Hematopoietic multipotent progenitor cell treated with erythropoietin and hydrocortisone succinate and interleukin-3 and kit ligand, for 4 days (in vitro differentiated cells): ENCODE results near the gene TMEM238.
A peak's percentile ranks its signal among the peaks of the same experiment; 100 is the strongest.

Experiments
- DNase-seq: peaks from one replicate; pipeline ENCODE4 v3.0.0-alpha.2; 2015

TMEM238 gene

DNA sequence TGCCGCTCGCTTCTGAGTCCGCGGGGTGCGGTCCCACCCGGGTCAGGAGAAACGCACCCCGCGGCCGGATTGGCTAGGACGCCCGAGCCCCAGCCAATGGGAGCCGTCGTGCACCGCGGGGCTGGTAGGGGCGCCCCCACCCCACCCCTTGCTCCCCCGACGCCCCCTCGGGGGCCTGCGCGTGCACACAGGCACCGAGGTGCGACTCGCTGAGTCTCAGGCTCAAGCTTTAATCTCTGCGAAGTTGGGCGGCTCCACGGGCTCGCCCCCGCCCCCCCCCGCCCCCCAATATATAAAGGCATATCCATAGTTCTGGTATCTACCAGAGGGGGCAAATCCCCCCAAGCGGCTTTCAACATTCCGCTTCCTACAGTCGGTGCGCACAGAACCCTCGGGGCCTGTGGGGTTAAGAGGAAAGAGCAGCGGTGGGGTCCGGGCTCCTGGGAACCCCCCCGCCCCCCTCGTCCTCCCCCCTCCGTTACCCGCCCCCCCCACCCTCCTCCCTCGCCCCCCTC, 29.3 kb downstream of the TMEM238 start, which contains the start of gene COX6B2:
Gene COX6B2 (minus strand): TSS at position 22 of the 515 bp plus-strand sequence. CDS start 198 bp downstream, outside the sequence.
- no peak for DNase-seq

DNA sequence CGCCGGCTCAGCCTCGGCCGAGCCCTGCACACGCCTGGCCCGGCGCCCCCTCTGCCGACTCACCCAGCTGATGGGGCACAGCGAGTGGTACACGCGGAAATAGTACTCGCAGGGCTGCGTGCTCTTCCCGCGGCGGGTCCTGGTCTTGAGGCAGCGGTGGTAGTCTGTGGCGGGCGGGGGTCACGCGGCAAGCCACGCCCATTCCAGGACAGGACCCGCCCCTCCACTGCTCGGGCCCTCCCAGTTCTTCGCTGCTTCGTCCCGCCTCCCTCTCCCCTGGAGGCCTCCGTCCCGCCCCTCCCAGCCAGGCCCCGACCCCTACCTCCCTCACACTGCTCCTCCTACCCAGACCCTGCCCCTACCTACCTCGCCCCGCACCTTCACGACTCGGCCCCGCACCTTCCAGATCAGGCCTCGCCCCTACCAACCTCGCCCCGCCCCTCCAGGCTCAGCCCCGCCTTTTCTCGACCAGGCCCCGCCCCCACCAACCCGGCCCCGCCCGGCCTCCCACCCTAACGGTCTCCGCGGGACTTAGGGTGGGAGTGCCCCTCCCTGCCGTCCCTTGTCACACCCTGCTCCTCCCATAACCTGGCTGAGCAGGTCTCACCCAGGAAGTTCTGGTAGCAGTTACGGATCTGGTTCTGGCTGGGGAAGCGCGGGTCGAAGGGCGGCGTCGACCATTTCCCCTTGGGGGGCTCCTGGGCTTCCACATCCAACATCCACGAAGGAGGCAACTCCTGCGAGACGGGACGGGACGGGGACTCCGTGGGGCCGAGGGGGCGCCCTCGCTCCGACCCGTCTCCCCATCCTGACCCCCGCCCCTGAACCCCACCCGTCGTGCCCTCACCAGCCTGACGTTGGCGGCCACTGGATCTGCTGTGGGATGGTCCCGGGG, 30.0 kb downstream of the TMEM238 start:
- DNase-seq: peak; percentile 68

DNA sequence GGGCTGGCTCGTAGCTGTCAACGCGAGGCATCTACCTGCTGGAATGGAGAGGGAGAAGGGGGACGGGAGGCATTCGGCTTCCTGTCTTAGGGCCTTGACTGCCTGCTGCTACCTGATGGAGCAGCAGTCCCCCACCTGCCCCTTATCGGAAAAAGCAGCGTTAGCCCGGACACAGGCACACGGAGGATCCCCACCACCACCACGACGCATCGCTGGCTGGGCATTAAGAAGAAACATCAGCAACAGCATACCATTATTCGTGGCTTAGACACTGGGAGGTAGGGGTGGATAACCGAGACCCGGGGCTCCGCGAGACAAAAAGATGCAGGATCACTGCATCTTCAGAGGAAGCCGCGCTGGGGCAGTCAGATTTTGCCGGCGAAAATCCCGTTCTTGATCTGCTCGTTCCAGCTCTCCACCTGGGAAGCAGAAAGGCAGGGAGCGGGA, 30.7 kb downstream of the TMEM238 start:
- DNase-seq: no peak

DNA sequence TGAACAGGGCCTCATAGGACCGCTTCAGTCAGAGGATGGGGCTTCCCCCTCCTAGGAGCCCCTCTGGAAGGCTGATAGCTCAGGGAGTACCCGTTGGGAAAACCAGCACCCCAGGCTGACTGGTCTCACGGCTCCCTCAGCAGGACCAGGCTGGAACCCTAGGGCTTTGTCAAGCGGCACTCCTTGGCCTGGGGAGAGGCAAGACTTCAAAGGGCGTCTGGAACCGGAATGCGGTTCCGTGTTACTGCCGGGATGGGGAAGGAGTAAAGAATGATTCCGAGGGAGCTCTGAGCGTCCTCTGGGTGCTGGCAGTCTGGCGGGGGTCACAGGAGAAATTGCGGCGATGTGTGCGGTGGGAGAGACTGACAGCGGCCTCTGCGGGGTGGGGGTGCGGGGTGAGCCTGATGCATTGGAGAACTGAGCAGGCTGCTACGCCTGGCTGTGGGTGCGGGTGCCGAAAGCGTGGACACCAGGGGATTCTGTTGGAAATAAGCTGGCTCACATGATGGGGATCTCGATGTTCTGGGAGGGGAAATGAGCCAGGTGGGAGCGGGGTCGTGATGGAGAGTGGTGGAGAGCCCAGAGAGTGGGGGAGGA, 31.4 kb downstream of the TMEM238 start:
- no peak for DNase-seq

GRCh38 chr19:55352040-55352439, 32.1 kb downstream of the TMEM238 start:
- DNase-seq: no peak

- no peak for DNase-seq
Observed at GRCh38 chr19:55350620-55351315, 33.3 kb downstream of the TMEM238 start.

- DNase-seq: no peak
Observed at GRCh38 chr19:55348317-55349034, 35.6 kb downstream of the TMEM238 start.

- no peak for DNase-seq
Observed at GRCh38 chr19:55347442-55348009, 36.6 kb downstream of the TMEM238 start.

DNA sequence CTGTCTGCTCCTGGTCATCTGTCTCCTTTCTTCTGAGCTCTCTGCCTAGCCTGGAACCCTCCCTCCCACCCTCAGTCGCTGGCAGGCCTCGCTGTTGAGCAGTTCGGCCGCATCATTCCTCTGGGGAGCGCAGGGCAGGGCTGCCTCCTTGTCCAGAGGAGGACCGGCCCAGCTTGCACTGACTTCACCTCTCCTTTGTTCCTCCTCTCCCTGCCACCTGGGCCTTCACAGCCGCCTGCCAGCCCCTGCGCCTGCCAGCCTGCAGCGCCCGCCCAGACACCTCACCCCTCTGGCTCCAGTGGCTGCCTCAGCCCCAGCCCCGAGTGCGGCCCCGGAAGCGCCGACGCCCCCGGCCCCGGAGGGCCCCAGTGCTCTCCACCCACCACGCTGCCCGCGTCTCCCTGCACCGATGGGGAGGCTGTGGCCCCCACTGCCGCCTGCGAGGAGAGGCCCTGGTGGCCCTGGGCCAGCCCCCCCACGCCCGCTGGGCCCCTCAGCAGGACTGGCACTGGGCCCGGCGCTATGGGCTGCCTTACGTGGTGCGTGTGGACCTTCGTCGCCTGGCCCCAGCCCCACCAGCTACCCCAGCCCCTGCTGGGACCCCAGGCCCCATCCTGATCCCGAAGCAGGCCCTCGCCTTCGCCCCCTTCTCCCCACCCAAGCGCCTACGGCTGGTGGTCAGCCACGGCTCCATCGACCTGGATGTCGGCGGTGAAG, 37.2 kb downstream of the TMEM238 start:
- DNase-seq: no peak

DNA sequence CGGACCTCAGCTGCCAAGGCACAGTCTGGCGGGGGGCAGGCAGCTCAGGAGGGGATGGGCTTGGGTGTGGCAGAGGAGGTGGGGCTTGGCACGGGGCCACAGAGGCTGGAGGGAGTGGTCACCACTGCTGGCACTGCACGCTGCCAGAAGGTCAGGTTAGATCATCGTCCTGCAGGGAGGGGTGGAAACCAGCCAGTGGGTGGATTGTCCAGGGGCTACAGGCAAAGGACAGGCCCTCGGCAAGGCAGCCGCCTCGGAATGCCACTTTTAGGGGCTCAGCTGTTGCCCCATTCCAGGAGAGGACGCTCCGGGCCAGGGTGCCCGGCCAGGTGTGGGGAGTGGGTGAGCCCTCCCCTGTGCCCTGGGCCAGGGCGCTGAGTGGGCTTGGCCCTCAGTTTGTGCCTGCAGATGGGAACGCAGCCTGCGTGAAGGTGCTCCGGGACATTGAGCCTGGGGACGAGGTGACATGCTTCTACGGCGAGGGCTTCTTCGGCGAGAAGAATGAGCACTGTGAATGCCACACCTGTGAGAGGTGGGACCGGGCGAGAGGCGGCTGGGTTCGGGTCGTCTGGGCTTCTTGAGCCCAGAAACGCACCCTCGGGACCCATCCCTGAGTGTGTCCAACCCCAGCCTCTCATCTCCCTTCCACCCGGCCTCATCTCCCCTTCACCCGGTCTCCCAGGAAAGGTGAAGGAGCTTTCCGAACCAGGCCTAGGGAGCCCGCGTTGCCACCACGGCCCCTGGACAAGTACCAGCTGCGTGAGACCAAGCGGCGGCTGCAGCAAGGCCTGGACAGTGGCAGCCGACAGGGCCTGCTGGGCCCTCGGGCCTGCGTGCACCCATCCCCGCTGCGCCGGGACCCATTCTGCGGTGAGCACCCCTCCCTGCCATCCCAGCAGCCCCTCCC, 38.0 kb downstream of the TMEM238 start:
- DNase-seq: peak; percentile 71

- DNase-seq: no peak
Observed at GRCh38 chr19:55345101-55345817, 38.8 kb downstream of the TMEM238 start.

DNA sequence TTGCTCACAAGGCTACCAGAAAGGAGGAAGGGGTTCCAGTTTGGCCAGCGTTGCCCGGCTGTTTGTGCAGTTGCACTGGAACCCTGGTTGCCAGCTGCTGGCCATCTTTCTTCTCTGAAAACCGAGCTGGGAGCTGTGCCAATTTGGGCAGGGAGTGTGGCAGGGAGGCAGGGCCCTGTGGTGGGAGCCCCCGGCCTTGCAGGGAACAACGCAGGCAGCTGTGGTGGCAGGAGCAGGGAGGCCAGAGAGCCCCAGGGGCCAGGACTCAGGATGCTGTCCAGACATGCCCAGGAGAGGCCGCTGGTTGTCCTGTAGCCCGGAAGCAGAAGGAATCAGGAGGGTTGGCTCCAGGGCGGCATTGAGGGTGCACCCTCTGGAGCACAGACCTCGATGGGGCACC, 39.6 kb downstream of the TMEM238 start:
- peak; percentile 50 for DNase-seq

GRCh38 chr19:55341595-55342531, 42.2 kb downstream of the TMEM238 start:
- DNase-seq: no peak

DNA sequence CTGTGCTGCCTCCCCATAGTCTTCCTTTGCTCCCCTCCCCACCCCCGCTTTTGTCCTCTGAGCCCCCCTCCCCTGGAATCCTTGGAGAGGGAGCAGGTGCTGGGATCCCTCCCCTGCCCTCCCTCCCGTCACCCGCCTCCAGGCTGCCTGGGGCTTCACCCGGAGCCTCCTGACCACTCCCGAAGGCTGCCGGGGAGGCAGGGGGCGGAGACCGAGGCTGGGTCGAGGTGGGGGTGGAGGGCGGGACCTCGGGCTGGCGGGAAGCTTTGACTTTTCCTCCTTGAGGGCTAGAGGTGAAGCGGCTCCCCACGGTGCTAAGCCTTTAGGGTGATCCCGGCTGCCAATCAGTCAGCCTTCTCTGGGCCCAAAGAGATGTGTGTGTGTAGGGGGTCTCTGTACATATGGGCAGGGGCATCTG, 42.9 kb downstream of the TMEM238 start:
- peak; percentile 88 for DNase-seq

DNA sequence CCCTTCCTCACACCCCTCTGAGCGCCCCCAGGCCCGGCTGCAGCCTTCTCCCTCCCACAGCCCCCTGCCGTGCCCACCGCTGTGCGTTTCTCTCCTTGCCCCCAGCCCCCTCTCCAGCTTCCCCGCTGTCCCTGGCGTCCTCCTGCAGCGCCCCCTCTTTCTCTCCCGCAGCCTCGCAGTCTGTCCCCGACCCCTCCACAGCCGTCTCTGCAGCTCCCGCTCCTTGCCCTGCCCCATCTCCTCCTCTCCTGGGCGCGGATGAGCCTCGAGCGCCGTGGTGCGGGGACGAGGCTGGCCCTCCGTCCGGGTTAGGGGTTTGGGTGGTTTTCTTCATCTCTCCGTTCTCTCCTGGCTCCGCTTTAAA, 43.3 kb downstream of the TMEM238 start:
- peak; percentile 67 for DNase-seq

DNA sequence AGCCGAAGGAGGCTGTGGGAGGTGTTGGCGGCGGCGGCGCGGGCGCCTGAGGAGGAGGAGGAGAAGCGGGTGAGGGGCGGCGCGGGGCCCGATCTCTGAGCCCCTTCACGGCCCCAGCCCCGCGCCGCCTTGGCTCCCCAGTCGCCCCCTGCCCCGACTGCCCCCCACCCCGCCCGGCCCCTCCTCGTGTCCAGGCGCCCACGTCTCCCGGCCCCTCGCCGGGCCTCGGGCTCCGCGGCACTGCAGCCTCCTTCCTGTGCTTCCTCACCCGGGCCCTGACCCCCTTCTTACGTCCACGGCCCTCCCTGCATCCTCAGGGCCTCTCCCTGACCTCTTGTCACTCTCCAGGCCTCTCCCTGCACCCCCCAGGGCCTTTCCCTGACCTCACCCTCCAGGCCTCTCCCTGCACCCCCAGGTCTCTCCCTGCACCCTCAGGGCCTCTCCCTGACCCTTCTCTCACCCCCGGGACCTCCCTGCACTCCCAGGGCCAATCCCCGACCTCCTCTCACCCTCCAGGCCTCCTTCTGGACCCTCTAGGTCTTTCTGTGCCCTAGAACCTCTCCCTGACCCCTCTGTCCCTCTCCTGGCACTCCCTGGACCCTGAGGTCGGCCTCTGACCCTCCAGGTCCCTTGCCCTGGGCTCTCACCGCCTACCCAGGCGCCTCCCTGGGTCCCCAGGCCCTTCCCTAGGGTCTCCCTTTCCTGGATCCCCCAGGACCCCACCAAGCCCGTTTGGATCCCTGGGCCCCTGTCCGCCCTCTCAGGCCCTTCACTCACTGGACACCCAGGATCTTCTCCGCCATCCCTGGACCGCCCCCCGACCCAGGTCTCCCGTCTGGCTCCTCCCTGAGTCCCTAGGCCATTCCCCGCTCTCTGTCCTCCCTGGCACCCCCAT, 44.0 kb downstream of the TMEM238 start:
- peak; percentile 45 for DNase-seq

DNA sequence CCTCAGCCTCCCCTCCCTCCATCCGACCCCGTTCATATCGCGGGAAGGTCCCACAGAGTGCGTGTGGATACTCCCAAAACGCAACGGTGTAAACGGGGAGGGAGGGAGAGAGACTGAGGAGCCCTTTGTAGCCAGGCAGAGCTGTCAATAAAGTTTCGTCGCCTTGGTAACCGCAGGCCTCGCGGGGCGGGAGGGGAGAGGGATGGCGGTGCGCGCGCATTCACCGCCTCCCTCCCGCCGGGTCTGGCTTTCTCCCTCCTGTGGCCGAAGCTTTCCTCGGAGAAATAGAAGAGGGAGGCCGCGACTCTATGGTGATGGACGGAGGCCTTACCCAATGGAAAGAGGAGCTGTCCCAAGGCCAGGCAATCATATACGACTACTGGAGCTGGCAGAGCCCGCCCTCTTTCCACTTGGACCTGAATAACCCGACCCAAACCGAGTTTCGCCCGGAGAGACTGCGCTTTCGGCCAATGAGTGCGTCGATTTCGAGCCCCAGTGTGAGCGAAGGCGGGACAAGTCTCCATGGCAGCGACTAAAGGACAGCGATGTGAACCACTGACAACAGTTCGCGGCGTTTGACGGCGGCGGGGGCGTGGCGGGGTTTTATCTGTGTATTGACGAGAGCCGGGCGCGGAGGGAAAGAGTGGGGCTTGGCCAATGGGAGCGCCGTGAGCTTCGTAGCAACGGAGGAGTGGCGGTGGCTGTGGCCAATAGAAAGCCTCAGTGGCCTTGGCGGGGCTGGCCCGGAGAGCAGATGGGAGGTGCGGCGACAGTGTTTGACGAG, 44.8 kb downstream of the TMEM238 start, which contains the start of gene KMT5C:
Gene KMT5C (plus strand): TSS at position 772 of the 784 bp plus-strand sequence. CDS start 2,061 bp downstream, outside the sequence.
- DNase-seq: peak; percentile 100
